ENCODE results near the gene SARS1. TPM values are rescaled to one million over a fixed set of nuclear protein-coding genes. Genes with fewer than 3 reads are reported as not detected.

SARS1 gene
- total and polyA plus RNA-seq, 9 donors = 83.7 to 317 (median 119) TPM

GRCh38 chr1:109272021-109272799 lies 58.5 kb downstream of the SARS1 start:
- intact Hi-C loops (cut with DNase I) = loop anchor here in 1 of 4 donors (5.0 kb wide), 1 partner anchor 125 kb away; the partner anchor contains the start of gene SORT1
- H3K4me1 ChIP-seq (ENCODE audit: insufficient read depth) = no peaks in the 10 kb centered on the region
- no peak overlapping the region for H3K4me3 ChIP-seq
- H3K27ac ChIP-seq = no peak overlapping the region
- no peaks in the 10 kb centered on the region for H3K27me3 ChIP-seq
- TF ChIP-seq POLR2A (IDR thresholded peaks at IDR 0.05) = no peak
- no peak for TF ChIP-seq CTCF (IDR thresholded peaks at IDR 0.05)
- no peak for TF ChIP-seq EP300 (IDR thresholded peaks at IDR 0.05)
- peak in 2 of 5 donors; percentile 21 to 48 for DNase-seq
- no peaks in the 10 kb centered on the region for H3K36me3 ChIP-seq
- no peaks in the 10 kb centered on the region for H3K9me3 ChIP-seq
- 66 to 73% (median 66%) methylated on average over 13 of the region's 13 CpGs for WGBS, 3 donors

GRCh38 chr1:109272831-109273547 lies 59.3 kb downstream of the SARS1 start:
- TF ChIP-seq CTCF (IDR thresholded peaks at IDR 0.05) = no peak
- no peak for TF ChIP-seq EP300 (IDR thresholded peaks at IDR 0.05)
- no peak for TF ChIP-seq POLR2A (IDR thresholded peaks at IDR 0.05)
- intact Hi-C loops (cut with DNase I) = loop anchor here in 1 of 4 donors (5.0 kb wide), 1 partner anchor 124 kb away; the partner anchor contains the start of gene SORT1
- DNase-seq = no peak
- H3K4me1 ChIP-seq (ENCODE audit: insufficient read depth) = no peaks in the 10 kb centered on the region
- no peak overlapping the region for H3K4me3 ChIP-seq
- no peak overlapping the region for H3K27ac ChIP-seq
- 87 to 92% (median 89%) methylated on average over 13 to 16 of the region's 16 CpGs for WGBS, 3 donors
- H3K9me3 ChIP-seq = no peaks in the 10 kb centered on the region
- H3K36me3 ChIP-seq = no peaks in the 10 kb centered on the region
- no peaks in the 10 kb centered on the region for H3K27me3 ChIP-seq

GRCh38 chr1:109273570-109274288 lies 60.0 kb downstream of the SARS1 start:
- Histone ChIP-seq H3K36me3 (no peaks in the 10 kb centered on the region), H3K9me3 (no peaks in the 10 kb centered on the region), H3K27me3 (no peaks in the 10 kb centered on the region), H3K27ac (no peak overlapping the region), H3K4me1 (ENCODE audit: insufficient read depth) (no peaks in the 10 kb centered on the region), H3K4me3 (no peak overlapping the region)
- intact Hi-C loops (cut with DNase I) = loop anchor here in 1 of 4 donors (5.0 kb wide), 1 partner anchor 124 kb away; the partner anchor contains the start of gene SORT1
- DNase-seq = peak in 1 of 5 donors; percentile 35
- WGBS, 3 donors = 88 to 93% (median 90%) methylated on average over 21 to 30 of the region's 30 CpGs
- no peak for TF ChIP-seq EP300 (IDR thresholded peaks at IDR 0.05)
- no peak for TF ChIP-seq POLR2A (IDR thresholded peaks at IDR 0.05)
- no peak for TF ChIP-seq CTCF (IDR thresholded peaks at IDR 0.05)
